Measurements from ENCODE around the gene SF3B3. TPM values are rescaled to one million over a fixed set of nuclear protein-coding genes. Genes with fewer than 3 reads are reported as not detected.

The SF3B3 gene
- total RNA-seq, 1 donor, result 142 TPM

DNA sequence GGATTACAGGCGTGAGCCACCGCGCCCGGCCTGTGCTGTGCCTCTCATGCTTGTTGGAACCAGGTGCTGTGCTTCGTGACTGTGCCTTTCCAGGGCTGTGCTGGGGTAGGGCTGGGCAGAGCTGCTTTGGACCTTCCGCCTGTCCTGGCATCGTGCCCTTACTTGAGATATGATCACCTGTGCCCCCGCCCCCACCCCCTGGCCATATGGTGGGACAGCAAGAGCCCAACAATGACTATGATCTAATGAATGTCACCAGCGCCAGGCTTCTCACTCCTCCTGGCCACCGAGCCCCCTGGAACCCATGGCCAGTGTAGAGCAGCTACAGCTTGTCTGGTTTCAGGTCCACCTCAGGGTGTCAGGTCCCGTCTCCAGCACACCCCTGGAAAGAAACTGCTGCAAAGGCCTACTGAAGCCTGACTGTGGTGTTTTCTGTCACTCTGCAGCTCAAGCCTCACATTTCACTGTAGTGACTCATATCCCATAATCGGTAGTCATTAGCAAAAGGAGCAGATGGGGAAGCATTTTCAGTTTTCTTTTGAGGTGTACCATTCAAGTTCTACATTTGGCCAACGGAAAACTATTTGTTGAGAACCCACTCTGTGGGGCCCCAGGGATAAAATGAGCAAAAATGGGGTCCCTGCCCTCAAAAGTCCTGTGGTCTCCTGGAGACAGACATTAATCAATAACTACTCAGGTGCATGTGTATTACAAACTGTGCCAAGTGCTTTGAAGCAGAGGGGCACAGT lies 47.2 kb upstream of the SF3B3 start:
- Histone ChIP-seq H3K79me2 (ENCODE audit: insufficient read depth, low read length) (no peaks in the 10 kb centered on the region), H3K4me1 (ENCODE audit: insufficient read depth, low read length) (peaks cover 9% of the 10 kb centered on the region), H3K4me2 (ENCODE audit: insufficient read depth, low read length) (peak overlapping the region; percentile 46), H3K4me3 (ENCODE audit: insufficient read depth, low read length) (no peak overlapping the region), H2AFZ (ENCODE audit: low read length) (peak overlapping the region; percentile 56), H3K27me3 (ENCODE audit: insufficient read depth, low read length) (no peaks in the 10 kb centered on the region), H3K9me3 (ENCODE audit: low read depth, low read length) (no peaks in the 10 kb centered on the region), H4K20me1 (ENCODE audit: insufficient read depth, low read length) (no peaks in the 10 kb centered on the region), H3K27ac (ENCODE audit: low read depth, low read length) (peak overlapping the region; percentile 66), H3K36me3 (ENCODE audit: insufficient read depth, low read length) (peaks cover 22% of the 10 kb centered on the region)
- peak; percentile 100 for DNase-seq (ENCODE audit: insufficient read length, low spot score, missing footprints)
- TF ChIP-seq, protein P1, sequence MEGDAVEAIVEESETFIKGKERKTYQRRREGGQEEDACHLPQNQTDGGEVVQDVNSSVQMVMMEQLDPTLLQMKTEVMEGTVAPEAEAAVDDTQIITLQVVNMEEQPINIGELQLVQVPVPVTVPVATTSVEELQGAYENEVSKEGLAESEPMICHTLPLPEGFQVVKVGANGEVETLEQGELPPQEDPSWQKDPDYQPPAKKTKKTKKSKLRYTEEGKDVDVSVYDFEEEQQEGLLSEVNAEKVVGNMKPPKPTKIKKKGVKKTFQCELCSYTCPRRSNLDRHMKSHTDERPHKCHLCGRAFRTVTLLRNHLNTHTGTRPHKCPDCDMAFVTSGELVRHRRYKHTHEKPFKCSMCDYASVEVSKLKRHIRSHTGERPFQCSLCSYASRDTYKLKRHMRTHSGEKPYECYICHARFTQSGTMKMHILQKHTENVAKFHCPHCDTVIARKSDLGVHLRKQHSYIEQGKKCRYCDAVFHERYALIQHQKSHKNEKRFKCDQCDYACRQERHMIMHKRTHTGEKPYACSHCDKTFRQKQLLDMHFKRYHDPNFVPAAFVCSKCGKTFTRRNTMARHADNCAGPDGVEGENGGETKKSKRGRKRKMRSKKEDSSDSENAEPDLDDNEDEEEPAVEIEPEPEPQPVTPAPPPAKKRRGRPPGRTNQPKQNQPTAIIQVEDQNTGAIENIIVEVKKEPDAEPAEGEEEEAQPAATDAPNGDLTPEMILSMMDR (IDR thresholded peaks at IDR 0.05; ENCODE audit: extremely low read depth, low read depth, low read length), result no peak

- Histone ChIP-seq H3K36me3 (ENCODE audit: insufficient read depth, low read length) (peaks cover 26% of the 10 kb centered on the region), H3K9me3 (ENCODE audit: low read depth, low read length) (no peaks in the 10 kb centered on the region), H3K4me3 (ENCODE audit: insufficient read depth, low read length) (no peak overlapping the region), H3K4me1 (ENCODE audit: insufficient read depth, low read length) (peaks cover 22% of the 10 kb centered on the region), H4K20me1 (ENCODE audit: insufficient read depth, low read length) (no peaks in the 10 kb centered on the region), H3K79me2 (ENCODE audit: insufficient read depth, low read length) (no peaks in the 10 kb centered on the region), H3K27me3 (ENCODE audit: insufficient read depth, low read length) (no peaks in the 10 kb centered on the region), H3K27ac (ENCODE audit: low read depth, low read length) (no peak overlapping the region), H3K4me2 (ENCODE audit: insufficient read depth, low read length) (no peak overlapping the region), H2AFZ (ENCODE audit: low read length) (no peak overlapping the region)
- DNase-seq (ENCODE audit: insufficient read length, low spot score, missing footprints), result no peak
- TF ChIP-seq, protein P1 (IDR thresholded peaks at IDR 0.05; ENCODE audit: extremely low read depth, low read depth, low read length), result no peak
Observed at GRCh38 chr16:70478169-70478568, 45.4 kb upstream of the SF3B3 start.

DNA sequence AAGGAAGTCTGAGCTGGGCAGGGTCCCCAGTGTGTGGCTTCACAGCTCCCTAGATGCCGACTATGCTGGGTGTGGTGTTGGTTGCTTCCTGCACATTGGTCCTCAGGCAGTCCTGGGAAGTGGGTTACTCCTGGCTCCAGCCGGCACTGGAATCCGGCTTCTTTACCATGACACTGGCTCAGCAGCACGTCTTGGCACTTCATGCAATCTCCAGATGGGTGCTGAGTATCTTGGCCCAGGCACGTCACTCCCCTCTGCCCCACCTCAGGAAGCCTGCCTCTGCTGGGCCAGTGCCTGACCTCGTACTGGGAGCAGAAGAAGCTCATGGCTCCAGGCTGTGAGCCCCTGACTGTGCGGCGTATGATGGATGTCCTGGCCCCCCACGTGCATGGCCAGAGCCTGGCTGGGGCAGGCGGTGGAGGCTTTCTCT lies 44.7 kb upstream of the SF3B3 start:
- TF ChIP-seq, protein P1 (IDR thresholded peaks at IDR 0.05; ENCODE audit: extremely low read depth, low read depth, low read length), result no peak
- Histone ChIP-seq H4K20me1 (ENCODE audit: insufficient read depth, low read length) (no peaks in the 10 kb centered on the region), H3K4me1 (ENCODE audit: insufficient read depth, low read length) (peaks cover 22% of the 10 kb centered on the region), H3K79me2 (ENCODE audit: insufficient read depth, low read length) (no peaks in the 10 kb centered on the region), H3K4me2 (ENCODE audit: insufficient read depth, low read length) (no peak overlapping the region), H2AFZ (ENCODE audit: low read length) (no peak overlapping the region), H3K9me3 (ENCODE audit: low read depth, low read length) (no peaks in the 10 kb centered on the region), H3K27me3 (ENCODE audit: insufficient read depth, low read length) (no peaks in the 10 kb centered on the region), H3K4me3 (ENCODE audit: insufficient read depth, low read length) (no peak overlapping the region), H3K36me3 (ENCODE audit: insufficient read depth, low read length) (peaks cover 33% of the 10 kb centered on the region), H3K27ac (ENCODE audit: low read depth, low read length) (no peak overlapping the region)
- DNase-seq (ENCODE audit: insufficient read length, low spot score, missing footprints), result peak; percentile 90
